Liver (tissue), 9 donors: ENCODE measurements around the gene ITIH5. TPM values are rescaled to one million over a fixed set of nuclear protein-coding genes. Genes with fewer than 3 reads are reported as not detected.
A peak's percentile ranks its signal among the peaks of the same experiment; 100 is the strongest.
"Not testable (repeated sequence)": the region's sequence is repeated elsewhere in the genome, so short reads cannot be mapped to it uniquely, and the experiment has no call there.

Experiments used
- DNase-seq: peaks from one replicate; pipeline ENCODE4 v3.0.0-alpha.2; 2017; ENCODE audit warnings: low spot score
- H3K27ac ChIP-seq, 2 donors: one replicate each; pipeline ENCODE4 v1.7.0; 2013; ENCODE audit warnings: inconsistent platforms in 2 of 2, low read length in 2 of 2, control low read depth in 1 of 2, low read depth in 1 of 2, mild to moderate bottlenecking in 1 of 2
- H3K27me3 ChIP-seq, 4 donors: one replicate each; pipeline versions ENCODE4 v1.6.1 to v1.7.0; 2013; ENCODE audit warnings: low read length in 3 of 4, inconsistent platforms in 1 of 4, mild to moderate bottlenecking in 1 of 4, moderate library complexity in 1 of 4; ENCODE audit not compliant: control insufficient read depth in 4 of 4, insufficient read depth in 4 of 4
- H3K36me3 ChIP-seq, 4 donors: one replicate each; pipeline versions ENCODE4 v1.6.1 to v1.7.0; 2013; ENCODE audit warnings: low read length in 3 of 4, mild to moderate bottlenecking in 3 of 4, low read depth in 1 of 4, moderate library complexity in 1 of 4; ENCODE audit not compliant: control insufficient read depth in 4 of 4, insufficient read depth in 3 of 4
- H3K4me1 ChIP-seq, 4 donors: one replicate each; pipeline versions ENCODE4 v1.6.1 to v1.7.0; 2013; ENCODE audit warnings: low read length in 3 of 4, mild to moderate bottlenecking in 3 of 4, moderate library complexity in 1 of 4; ENCODE audit not compliant: control insufficient read depth in 4 of 4, insufficient read depth in 4 of 4
- H3K4me3 ChIP-seq, 3 donors: one replicate each; pipeline versions ENCODE4 v1.6.1 to v1.7.0; 2013; ENCODE audit warnings: low read length in 3 of 3, control low read depth in 1 of 3, low read depth in 1 of 3, mild to moderate bottlenecking in 1 of 3
- H3K9ac ChIP-seq, 2 donors: one replicate each; pipeline ENCODE4 v1.7.0; 2013; ENCODE audit warnings: low read length in 2 of 2, mild to moderate bottlenecking in 2 of 2, moderate library complexity in 2 of 2, control low read depth in 1 of 2, low read depth in 1 of 2
- H3K9me3 ChIP-seq, 4 donors: one replicate each; pipeline versions ENCODE4 v1.6.1 to v1.7.0; 2013; ENCODE audit warnings: low read length in 3 of 4; ENCODE audit not compliant: control insufficient read depth in 4 of 4
- FOXA2 ChIP-seq: IDR thresholded peaks from 2 replicates; pipeline ENCODE4 v1.6.1; 2016; ENCODE audit warnings: antibody characterized with exemption
- HNF4A ChIP-seq, 2 donors: conservative IDR thresholded peaks; 2 replicates each; pipeline ENCODE4 v1.6.1; 2016; ENCODE audit warnings: antibody characterized with exemption in 2 of 2, mild to moderate bottlenecking in 2 of 2
- JUND ChIP-seq, 2 donors: IDR thresholded peaks; 2 replicates each; pipeline ENCODE4 v1.6.1; 2016; ENCODE audit warnings: antibody characterized with exemption in 2 of 2
- MAX ChIP-seq: IDR thresholded peaks from 2 replicates; pipeline ENCODE4 v1.6.1; 2016; ENCODE audit warnings: antibody characterized with exemption
- NR2F2 ChIP-seq: IDR thresholded peaks from 2 replicates; pipeline ENCODE4 v1.6.1; 2016; ENCODE audit warnings: antibody characterized with exemption
- RAD21 ChIP-seq, 2 donors: IDR thresholded peaks; 2 replicates each; pipeline ENCODE4 v1.6.1; 2016; ENCODE audit warnings: antibody characterized with exemption in 2 of 2, mild to moderate bottlenecking in 2 of 2
- RXRA ChIP-seq, 2 donors: IDR thresholded peaks; 2 replicates each; pipeline ENCODE4 v1.6.1; 2017 to 2018; ENCODE audit warnings: antibody characterized with exemption in 2 of 2, mild to moderate bottlenecking in 1 of 2
- SP1 ChIP-seq: IDR thresholded peaks from 2 replicates; pipeline ENCODE4 v1.6.1; 2018; ENCODE audit warnings: antibody characterized with exemption, mild to moderate bottlenecking
- TAF1 ChIP-seq: conservative IDR thresholded peaks from 2 replicates; pipeline ENCODE4 v1.6.1; 2016; ENCODE audit warnings: antibody characterized with exemption, mild to moderate bottlenecking
- YY1 ChIP-seq: IDR thresholded peaks from 2 replicates; pipeline ENCODE4 v1.6.1; 2016; ENCODE audit warnings: antibody characterized with exemption, mild to moderate bottlenecking
- WGBS: extraction: QIAGEN DNeasy Blood & Tissue Kit; methylation state at CpG from one replicate; pipeline ENCODE4 v1.1.7; 2013; 5-methylcytosine and 5-hydroxymethylcytosine counted together
- polyA plus RNA-seq, 2 donors: library from polyadenylated mRNA; stranded (reverse) in 1 of 2; unstranded in 1 of 2; fragments of 200-250 nt in 1 of 2; fragments of >200 nt in 1 of 2; fragmentation: Nextera tagmentation in 1 of 2; extraction: Ambion mirVana in 1 of 2; gene quantifications; one replicate each; pipeline versions ENCODE4 v1.2.1 to v1.2.3, GENCODE V29; 2013 to 2015
- total RNA-seq, 2 donors: library from RNA; depleted of rRNA; stranded (reverse); fragments of >200 nt; gene quantifications; one replicate each; pipeline ENCODE4 v1.2.3, GENCODE V29; 2014
- TF ChIP-seq, protein P1 (sequence below): IDR thresholded peaks from 2 replicates; pipeline ENCODE4 v1.6.1; 2016; ENCODE audit warnings: antibody characterized with exemption, mild to moderate bottlenecking
- TF ChIP-seq, protein P2 (sequence below): IDR thresholded peaks from 2 replicates; pipeline ENCODE4 v1.6.1; 2016; ENCODE audit warnings: antibody characterized with exemption
- donor health status: healthy.
- donor health status: healthy.
- donor health status: healthy.
- donor health status: healthy.
- donor health status: healthy.

Gene ITIH5
- total and polyA plus RNA-seq, 4 donors, result 0.60 to 1.3 (median 0.98) TPM

DNA sequence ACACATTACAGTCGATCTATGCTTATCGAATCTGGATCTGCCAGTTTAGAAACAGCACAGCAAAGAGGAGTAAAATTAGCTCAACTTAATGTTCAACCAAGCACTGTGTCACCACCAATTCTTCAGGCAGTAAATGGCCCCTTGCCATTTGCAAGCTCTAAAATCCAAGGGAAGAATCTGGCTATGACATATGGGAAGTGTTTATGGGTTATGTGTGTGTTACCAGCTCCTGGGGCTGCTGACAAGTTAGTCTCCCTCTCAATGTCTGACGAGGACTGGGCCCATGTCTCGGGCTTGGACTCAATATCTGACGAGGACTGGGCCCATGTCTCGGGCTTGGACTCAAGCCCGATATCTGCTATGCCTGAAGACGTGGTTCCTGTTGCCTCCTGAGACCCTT, 30.7 kb upstream of the ITIH5 start:
- Histone ChIP-seq H3K4me3 (no peak overlapping the region), H3K27me3 (no peaks in the 10 kb centered on the region), H3K27ac (no peak overlapping the region), H3K9ac (no peak overlapping the region), H3K9me3 (no peaks in the 10 kb centered on the region), H3K4me1 (peaks cover 5 to 47% (median 34%) of the 10 kb centered on the region in 4 donors), H3K36me3 (no peaks in the 10 kb centered on the region)
- no peak for TF ChIP-seq NR2F2
- no peak for TF ChIP-seq HNF4A (conservative IDR thresholded peaks at IDR 0.05)
- no peak for TF ChIP-seq SP1
- TF ChIP-seq, protein P1, sequence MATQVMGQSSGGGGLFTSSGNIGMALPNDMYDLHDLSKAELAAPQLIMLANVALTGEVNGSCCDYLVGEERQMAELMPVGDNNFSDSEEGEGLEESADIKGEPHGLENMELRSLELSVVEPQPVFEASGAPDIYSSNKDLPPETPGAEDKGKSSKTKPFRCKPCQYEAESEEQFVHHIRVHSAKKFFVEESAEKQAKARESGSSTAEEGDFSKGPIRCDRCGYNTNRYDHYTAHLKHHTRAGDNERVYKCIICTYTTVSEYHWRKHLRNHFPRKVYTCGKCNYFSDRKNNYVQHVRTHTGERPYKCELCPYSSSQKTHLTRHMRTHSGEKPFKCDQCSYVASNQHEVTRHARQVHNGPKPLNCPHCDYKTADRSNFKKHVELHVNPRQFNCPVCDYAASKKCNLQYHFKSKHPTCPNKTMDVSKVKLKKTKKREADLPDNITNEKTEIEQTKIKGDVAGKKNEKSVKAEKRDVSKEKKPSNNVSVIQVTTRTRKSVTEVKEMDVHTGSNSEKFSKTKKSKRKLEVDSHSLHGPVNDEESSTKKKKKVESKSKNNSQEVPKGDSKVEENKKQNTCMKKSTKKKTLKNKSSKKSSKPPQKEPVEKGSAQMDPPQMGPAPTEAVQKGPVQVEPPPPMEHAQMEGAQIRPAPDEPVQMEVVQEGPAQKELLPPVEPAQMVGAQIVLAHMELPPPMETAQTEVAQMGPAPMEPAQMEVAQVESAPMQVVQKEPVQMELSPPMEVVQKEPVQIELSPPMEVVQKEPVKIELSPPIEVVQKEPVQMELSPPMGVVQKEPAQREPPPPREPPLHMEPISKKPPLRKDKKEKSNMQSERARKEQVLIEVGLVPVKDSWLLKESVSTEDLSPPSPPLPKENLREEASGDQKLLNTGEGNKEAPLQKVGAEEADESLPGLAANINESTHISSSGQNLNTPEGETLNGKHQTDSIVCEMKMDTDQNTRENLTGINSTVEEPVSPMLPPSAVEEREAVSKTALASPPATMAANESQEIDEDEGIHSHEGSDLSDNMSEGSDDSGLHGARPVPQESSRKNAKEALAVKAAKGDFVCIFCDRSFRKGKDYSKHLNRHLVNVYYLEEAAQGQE, result no peak
- no peak for TF ChIP-seq TAF1
- TF ChIP-seq, protein P2, sequence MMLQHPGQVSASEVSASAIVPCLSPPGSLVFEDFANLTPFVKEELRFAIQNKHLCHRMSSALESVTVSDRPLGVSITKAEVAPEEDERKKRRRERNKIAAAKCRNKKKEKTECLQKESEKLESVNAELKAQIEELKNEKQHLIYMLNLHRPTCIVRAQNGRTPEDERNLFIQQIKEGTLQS, result no peak
- TF ChIP-seq RAD21 (IDR thresholded peaks at IDR 0.05), result no peak
- no peak for TF ChIP-seq MAX
- DNase-seq, result no peak
- 67% methylated on average over 8 of the region's 8 CpGs for WGBS

GRCh38 chr10:7696545-7696944, 29.8 kb upstream of the ITIH5 start:
- H3K9ac ChIP-seq, result no peak overlapping the region
- peaks cover 0 to 41% (median 26%) of the 10 kb centered on the region in 4 donors for H3K4me1 ChIP-seq
- TF ChIP-seq FOXA2, result peak; percentile 84
- TF ChIP-seq RXRA (IDR thresholded peaks at IDR 0.05), result peak; percentile 48 to 58
- TF ChIP-seq HNF4A (conservative IDR thresholded peaks at IDR 0.05), result peak; percentile 58 to 62
- TF ChIP-seq, protein P2, result no peak
- TF ChIP-seq SP1, result peak; percentile 74
- TF ChIP-seq YY1, result peak; percentile 65
- peak in 1 of 2 donors; percentile 24 for TF ChIP-seq JUND (IDR thresholded peaks at IDR 0.05)
- no peak for TF ChIP-seq RAD21 (IDR thresholded peaks at IDR 0.05)

DNA sequence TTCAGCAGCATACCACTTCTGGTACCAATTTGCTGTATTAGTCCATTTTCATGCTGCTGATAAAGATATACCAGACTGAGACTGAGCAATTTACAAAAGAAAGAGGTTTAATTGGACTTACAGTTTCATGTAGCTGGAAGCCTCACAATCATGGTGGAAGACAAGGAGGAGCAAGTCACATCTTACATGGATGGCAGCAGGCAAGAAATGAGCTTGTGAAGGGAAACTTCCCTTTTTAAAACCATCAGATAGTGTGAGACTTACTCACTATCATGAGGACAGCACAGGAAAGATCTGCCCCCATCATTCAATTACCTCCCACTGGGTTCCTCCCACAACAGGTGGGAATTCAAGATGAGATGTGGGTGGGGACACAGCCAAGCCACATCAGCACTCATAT, 26.4 kb upstream of the ITIH5 start:
- not testable (repeated sequence) for H3K27me3 ChIP-seq, H3K27ac ChIP-seq, H3K9ac ChIP-seq, H3K4me3 ChIP-seq, H3K9me3 ChIP-seq, H3K36me3 ChIP-seq, DNase-seq
- H3K4me1 ChIP-seq, result peaks cover 0 to 23% (median 18%) of the 10 kb centered on the region in 4 donors

More at GRCh38 chr10:7696545-7696944, 29.8 kb upstream of the ITIH5 start:
- Histone ChIP-seq H3K27me3 (no peaks in the 10 kb centered on the region), H3K27ac (no peak overlapping the region), H3K4me3 (no peak overlapping the region), H3K36me3 (no peaks in the 10 kb centered on the region), H3K9me3 (no peaks in the 10 kb centered on the region)
- 26% methylated on average over 3 of the region's 3 CpGs for WGBS
- DNase-seq, result no peak

GRCh38 chr10:7692368-7692767, 25.6 kb upstream of the ITIH5 start:
- not testable (repeated sequence) for DNase-seq, H3K4me3 ChIP-seq, H3K27ac ChIP-seq, H3K27me3 ChIP-seq, H3K9me3 ChIP-seq, H3K36me3 ChIP-seq, H3K9ac ChIP-seq
- H3K4me1 ChIP-seq, result peaks cover 0 to 15% (median 13%) of the 10 kb centered on the region in 4 donors

GRCh38 chr10:7690885-7691597, 24.3 kb upstream of the ITIH5 start:
- H3K4me1 ChIP-seq, H3K9me3 ChIP-seq, H3K4me3 ChIP-seq, H3K27ac ChIP-seq, DNase-seq, H3K36me3 ChIP-seq, H3K27me3 ChIP-seq, H3K9ac ChIP-seq: not testable (repeated sequence)
- 88% methylated on average over 3 of the region's 3 CpGs for WGBS
